ENCODE measurements around the gene OR10H4.
"Not testable (repeated sequence)": the region's sequence is repeated elsewhere in the genome, so short reads cannot be mapped to it uniquely, and the experiment has no call there.

Gene OR10H4

DNA sequence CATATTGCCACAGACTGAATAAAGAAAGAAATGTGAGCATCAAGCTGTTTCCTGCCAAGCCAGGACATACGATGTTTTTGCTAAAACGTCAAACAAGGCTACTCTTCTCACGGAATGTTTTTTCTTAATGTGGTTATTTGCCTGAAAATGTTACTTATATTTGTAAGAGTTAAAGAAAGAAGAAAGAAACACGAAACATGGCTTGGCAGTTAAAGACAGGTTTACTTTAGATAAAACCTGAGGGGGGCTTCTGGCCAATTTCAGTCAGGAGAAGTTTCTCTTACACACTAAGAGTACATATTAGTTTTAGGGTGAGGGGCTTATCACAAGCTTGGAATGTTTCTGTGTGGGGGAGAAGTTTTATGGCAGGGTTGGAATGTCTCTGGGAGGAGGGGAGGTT, 4.4 kb upstream of the OR10H4 start:
- no peak for DNase-seq

DNA sequence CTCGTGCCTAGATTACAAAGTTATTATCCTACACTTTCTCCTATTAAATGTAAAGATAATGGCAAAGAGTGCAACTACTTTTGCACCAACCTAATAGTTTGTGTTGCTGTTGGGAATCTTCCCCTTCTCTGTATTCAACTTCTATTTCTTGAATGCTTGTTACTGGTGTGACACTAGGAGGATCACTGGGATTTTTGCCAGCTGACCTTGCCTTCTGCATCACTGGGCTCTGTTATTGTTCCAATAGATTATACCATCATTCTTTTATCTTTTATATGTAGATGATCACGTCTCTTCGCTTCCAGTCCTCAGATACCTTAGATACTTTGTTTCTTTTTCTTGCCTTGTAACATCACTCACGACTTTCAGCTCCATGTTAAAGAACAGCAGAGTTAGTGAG, 3.5 kb upstream of the OR10H4 start:
- no peak for DNase-seq

DNA sequence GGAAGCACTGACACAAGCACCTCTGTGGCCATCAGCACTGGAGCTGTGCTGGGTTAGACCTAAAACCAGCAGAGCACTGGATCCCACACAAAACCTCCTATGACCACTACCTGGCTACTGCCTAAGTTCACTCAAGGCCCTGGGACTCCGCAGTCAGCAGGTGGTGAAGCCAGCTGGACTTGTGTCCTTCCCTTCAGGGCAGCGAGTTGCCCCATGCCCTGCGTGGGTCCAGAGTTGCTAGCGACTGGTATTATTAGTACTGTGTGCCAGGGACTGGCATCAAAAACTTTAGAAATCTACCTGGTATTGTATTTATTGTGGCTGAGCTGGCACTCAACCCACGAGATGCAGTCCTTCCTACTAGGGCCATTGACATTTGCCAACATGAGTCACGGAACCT, 6.0 kb downstream of the OR10H4 start:
- no peak for DNase-seq

DNA sequence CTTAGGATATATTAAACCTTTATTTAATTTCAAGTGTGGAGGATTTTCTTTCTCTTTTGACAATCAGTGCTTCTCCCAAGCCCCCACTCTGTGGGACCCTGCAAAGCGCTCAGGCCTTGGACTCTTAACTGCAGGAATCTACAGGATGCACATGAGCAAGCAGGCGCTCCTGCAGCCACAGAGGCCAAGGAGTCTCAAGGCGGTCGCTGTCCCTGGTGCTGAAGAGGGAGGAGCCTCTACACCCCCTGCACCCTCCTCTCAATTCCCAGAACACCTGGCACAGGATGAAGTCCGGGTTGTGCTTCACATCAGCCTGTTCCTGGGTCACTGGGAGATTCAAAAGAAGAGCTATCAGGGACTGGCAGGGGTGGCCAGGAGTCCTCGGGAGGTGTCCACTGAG, 13.5 kb downstream of the OR10H4 start:
- no peak for DNase-seq

DNA sequence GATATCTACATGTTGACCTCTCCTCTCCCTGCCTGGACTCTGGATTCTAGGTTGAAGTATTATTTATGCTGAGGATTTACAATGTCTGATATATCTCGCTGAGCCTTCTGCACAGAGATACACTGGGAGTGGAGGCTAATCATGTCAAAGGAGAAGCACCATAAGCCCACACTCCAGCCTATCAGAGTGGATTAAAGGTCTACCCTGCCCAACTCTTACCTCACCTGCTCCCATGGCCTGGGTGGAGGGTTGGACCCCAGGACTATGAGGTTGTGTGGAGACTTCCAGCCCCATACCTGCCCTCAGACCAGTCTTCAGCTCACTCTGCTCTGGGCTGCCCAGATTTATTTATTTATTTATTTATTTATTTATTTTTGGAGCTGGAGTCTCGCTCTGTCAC, 15.4 kb downstream of the OR10H4 start:
- DNase-seq = no peak

DNA sequence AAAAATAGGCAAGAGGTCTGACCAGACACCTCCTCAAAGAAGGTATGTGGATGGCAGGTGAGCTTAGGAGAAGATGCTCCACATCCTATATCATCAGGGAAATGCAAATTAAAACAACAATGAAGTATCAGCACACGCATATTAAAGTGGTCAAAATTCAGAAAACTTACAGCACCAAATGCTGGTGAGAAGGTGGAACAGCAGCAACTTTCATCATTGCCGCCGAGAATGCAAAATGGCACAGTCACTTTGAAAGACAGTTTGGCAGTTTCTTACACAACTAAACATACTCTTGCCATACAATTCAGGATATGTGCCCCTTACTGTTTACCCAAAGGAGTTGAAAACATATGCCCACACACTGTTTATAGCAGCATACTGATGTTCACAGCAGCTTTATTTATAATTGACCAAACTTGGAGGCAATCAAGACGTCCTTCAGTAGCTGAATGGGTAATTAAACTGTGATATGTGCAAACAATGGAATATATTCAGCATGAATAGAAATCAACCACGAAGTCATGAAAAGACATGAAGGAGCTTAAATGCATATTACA, 22.5 kb downstream of the OR10H4 start:
- no peak for DNase-seq

DNA sequence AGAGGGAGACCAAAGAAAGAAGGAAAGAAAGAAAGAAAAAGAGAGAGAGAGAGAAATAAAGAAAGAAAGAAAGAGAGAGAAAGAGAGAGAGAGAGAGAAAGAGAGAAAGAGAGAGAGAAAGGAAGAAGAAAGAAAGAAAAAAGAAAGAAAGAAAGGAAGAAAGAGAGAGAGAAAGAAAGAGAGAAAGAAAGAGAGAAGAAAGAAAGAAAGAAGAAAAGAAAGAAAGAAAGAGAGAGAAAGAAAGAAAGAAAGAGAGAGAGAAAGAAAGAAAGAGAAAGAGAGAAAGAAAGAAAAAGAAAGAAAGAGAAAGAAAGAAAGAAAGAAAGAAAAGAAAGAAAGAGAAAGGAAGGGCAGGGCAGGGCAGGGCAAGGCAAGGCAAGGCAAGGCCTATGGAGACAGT, 23.2 kb downstream of the OR10H4 start:
- not testable (repeated sequence) for DNase-seq

DNA sequence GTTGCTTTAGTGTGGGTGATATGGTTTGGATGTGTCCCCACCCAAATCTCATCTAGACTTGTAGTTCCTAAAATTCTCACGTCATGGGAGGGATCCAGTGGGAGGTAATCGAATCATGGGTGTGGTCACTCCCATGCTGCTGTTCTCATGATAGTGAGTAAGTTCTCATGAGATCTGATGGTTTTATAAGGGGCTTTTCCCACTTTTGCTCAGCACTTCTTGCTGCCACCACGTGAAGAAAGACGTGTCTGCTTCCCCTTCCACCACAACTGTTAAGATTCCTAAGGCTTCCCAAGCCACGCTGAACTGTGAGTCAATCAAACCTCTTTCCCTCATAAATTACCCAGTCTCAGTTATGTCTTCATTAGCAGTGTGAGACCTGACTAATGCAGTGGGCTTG, 26.0 kb downstream of the OR10H4 start:
- no peak for DNase-seq

DNA sequence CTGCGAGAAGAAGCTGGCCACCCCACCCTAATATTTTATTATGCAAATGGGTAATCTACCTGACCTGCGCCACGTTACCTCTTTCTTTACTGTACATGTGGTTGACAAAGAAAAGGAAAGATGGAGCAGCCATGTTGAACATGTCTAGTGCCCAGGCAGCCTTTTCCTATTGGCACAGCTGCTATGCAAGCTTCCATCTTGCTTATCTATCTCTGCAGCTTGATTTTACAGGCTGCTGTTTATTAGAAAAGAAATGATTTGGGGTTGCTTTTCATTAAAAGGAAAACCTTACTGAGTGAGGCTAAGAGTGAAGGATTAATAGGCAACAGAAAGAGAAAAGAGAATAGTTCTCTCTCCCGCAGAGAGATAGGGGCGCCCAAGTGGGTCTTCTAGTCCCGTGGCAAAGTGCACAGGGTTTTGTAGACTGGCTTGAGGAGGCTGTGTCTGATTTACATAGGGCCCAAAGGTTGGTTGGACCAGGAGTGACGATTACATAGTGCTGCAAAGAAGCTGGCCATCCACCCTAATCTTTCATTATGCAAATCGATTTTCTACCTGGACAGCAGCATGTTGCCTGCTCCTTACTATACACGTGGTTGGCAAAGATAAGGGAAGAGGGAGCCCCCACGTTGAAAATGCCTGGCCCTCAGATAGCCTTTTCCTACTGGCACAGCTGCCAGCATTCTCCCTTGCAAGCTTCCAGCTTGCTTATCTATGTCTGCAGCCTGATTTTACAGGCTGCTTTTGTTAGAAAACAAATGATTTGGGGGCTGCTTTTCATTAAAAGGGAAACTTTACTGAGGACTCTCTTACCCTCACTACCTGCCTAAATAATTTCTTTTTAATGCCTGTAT, 28.3 kb downstream of the OR10H4 start:
- DNase-seq = no peak

DNA sequence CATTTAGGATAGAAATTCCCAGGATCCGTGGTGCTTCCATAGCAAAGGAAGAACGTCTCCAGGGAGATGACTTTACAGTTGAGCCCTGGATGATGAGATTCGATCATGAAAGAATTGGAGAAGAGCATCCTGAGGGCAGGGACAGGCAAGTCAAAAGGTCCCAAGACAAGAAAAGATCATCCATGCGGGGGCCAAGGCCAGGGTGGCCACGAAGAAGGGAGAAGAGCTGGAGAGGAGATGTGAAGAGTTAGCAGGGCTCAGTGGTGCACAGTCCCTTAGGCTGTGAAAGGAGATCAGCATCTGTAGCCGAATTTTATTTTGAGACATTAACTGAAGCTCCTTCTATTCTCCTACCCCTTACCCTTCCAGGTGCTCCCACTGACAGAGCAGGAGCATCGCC, 28.9 kb downstream of the OR10H4 start:
- DNase-seq = no peak

DNA sequence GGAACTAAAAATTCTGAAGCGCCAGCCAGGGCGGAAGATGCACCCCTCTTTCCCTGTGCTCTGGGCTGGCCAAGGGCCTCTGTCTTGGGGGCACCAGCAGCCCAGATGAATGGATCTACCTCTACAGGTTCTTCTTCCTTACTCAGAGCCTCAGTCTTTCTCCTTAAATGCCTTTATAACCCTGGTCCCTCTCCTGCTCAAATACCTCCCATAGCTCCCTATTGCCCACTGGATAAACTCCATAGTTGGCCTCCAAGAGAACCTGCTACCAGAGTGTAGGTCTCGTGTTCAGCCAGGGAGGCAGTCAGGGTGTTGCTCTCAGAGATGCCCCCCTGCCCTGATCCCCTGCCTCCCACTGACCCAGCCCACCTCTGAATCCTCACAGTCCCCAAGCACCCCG, 30.5 kb downstream of the OR10H4 start:
- no peak for DNase-seq

DNA sequence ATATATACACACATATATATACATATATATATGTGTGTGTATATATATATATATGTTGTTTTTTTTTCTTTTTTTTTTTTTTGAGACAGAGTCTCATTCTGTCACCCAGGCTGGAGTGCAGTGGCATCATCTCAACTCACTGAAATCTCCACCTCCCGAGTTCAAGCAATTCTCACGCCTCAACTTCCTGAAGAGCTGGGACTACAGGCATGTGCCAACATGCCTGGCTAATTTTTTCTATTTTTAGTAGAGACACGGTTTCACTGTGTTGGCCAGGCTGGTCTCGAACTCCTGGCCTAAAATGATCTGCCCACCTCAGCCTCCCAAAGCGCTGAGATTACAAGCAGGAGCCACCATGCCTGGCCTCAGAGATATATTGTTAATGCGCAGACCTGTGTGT, 37.0 kb downstream of the OR10H4 start:
- DNase-seq = not testable (repeated sequence)

DNA sequence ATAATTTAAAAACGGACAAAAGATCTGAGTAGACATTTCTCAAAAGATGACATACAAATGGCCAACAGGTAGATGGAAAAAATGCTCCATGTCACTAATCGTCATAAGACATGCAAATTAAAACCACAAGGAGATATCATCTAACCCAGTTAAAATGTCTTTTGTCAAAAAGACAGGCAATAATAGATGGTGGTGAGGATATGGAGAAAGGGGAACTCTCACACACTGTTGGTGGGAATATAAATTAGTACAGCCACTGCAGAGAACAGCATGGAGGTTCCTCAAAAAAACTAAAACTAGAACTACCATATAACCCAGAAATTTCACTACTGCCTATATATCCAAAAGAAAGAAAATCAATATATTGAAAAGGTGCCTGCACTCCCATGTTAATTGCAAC, 37.9 kb downstream of the OR10H4 start:
- DNase-seq = no peak

DNA sequence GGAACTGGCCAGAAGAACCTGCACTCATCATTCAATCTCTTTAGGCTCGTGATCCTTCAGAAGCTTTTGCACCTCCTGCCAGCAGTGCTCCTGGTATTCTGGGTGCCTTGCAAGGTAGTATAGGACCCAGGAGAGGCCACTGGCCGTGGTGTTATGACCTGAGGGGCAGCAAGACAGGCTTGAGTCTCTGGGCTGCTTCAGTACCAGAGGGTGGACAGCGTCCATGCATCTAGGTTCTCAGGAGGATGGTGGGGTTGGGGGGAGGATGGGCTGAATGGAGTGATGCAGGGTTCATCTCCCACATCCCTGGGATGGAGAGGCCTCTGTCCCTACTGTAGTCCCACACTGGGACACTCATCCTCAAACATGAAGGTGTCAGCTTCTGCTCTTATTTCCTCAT, 41.1 kb downstream of the OR10H4 start:
- no peak for DNase-seq

DNA sequence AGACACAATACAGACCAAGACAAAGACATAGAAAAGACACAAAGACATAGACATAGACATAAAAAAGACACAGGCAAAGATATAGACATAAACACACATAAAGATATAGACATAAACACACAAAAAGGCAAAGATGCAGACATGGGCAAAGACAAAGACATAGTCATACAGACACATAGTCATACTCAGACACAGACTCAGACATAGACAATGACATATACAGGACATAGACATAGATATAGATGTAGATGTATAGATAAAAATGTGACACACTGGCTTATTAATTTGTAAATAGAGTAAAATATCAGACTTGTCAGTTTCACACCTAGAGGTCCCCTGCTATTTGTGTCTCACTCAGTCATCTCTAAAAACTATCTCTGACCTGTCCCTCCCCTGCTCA, 42.8 kb downstream of the OR10H4 start:
- DNase-seq = no peak

DNA sequence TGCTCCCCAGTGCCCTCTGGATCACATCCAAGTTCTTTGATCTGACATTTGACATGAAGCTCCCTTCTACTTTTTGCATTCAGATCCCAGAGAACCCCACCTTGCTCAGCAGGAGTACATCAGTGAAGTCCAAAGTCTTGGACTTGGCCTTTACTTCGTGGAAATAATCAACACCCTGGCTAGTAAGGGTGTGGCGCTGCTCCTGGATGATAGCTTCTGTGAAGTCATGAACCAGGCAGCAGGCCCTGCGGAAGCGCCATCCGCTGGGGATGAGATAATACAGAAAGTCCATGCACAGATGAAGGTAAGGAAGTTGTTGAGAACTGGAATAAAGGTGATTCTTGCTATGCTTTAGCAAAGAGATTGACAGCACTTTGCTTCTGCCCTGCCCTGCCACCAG, 43.2 kb downstream of the OR10H4 start:
- no peak for DNase-seq

DNA sequence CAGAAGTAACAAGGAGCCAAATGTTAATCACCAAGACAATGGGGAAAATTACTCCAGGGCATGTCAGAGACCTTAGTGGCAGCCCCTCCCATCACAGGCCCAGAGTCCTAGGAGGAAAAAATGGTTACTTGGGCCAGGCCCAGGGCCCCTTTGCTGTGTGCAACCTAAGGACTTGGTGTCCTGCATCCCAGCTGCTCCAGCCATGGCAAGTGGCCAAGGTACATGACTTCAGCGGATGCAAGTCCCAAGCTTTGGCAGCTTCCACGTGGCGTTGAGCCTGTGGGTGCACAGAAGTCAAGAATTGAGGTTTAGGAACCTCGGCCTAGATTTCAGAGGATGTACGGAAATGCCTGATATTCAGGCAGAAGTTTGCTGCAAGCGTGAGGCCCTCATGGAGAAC, 46.7 kb downstream of the OR10H4 start:
- DNase-seq = no peak

DNA sequence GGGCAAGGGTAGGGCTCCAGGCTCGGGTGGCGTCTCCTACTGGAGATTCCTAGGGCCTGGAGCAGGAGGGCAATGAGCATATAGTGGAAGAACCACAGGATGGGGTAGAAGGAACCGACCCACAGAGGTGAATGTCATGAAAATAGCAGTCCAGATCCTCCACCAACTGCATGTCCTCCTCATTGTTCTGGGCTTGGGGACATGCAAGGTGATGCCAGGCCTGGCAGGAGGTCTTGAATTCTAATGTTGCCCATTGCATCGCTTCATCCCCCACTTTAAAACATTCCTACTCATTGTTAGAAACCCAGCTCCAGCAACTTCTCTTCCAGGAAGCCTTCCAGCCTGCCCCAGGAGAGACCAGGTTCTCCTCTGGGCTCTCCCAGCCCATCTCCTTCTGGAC, 49.4 kb downstream of the OR10H4 start:
- DNase-seq = no peak
